HL-60/S4 treated with phorbol 12-myristate 13-acetate at 8.2 ng/mL for 4 days and 3 days (cell line): ENCODE measurements around the gene MYRFL.
"Not testable (repeated sequence)": the region's sequence is repeated elsewhere in the genome, so short reads cannot be mapped to it uniquely, and the experiment has no call there.

Experiments
- in situ Hi-C: fragments of 300-500 bp; cut with MboI; formaldehyde crosslinking; loops from 2 replicates; pipeline ENCODE4 v1.15.0; 2022; ENCODE audit warnings: low sequenced_read_pairs

The MYRFL gene

GRCh38 chr12:69984241-69984640, 159.2 kb downstream of the MYRFL start:
- in situ Hi-C loops, result no loop called here

DNA sequence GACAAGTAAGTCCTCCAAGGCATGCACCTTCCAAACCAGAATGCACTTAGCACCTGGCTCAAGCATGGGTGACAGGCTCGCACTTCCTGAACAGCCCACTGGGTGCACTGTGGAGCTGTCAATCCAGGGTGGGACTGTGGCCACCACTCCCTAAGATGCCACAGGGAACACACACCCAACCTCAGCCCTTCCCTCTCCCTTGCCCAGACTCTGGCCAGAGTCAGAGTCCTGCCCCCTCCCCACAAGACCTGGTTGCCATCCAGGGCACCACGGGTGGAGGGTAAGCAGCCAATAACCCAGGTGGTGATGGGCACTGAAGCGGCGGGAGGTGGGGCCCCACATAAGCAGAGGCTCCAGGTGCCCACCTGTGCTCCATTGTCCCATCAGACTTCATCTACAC, 160.6 kb downstream of the MYRFL start:
- in situ Hi-C loops, result no loop called here

DNA sequence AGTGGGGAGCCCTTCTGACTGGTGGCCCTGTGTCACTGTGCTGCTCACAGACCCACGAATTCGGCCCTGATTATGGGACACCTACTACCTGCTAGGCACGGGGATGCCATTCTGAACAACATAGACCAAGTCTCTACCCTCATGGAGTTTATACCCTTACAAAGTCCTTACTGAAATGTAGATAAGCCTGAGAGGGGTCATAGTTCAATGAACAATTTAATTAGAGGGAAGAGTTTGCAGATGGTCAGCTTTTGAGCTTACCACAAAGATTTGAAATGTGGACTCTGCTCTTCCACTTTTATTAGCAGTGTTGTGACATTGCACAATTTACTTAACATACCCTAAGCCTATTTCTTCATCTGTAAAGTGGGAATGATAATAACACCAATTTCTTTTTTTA, 161.1 kb downstream of the MYRFL start:
- in situ Hi-C loops, result no loop called here

GRCh38 chr12:69987579-69988091, 162.6 kb downstream of the MYRFL start:
- in situ Hi-C loops, result no loop called here

DNA sequence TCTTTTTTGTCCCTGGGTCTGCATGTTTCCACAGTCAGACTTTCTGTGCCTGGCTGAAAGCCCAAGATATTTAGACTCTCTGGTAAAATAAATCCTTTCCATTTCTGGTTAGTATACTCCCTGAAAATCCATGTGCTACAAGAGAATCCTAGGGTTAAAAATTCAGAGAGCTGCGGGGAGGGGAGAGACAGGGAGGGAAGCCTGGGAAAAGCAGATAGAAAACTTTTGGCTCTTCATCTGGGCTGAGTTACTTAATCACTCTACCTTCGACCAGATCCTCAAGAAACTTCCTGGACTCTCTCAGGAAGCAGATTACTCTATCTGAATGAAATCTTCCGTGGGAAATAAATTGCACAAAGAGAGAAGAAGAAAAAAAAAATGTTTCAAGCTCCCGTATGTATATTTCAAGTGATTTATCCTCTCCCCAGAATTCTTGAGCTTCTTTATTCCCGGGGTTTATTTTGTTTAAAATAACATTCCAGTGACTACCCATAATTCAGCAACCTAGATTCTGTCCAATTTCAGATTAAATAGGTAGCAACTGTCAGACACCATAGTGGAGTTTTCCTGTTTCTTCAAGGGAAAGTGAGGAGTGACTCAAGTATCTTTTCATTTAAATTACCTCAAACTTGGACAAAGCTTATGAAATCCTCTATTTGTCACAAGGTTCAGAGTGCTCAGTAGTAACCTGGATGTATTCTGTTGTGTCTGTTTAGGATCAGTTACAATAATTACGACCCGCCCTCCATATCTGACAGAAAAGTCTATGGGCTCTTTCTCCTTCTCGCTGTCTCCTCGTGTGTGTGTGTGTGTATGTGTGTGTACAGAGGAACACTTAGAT, 163.7 kb downstream of the MYRFL start:
- in situ Hi-C loops, result no loop called here

DNA sequence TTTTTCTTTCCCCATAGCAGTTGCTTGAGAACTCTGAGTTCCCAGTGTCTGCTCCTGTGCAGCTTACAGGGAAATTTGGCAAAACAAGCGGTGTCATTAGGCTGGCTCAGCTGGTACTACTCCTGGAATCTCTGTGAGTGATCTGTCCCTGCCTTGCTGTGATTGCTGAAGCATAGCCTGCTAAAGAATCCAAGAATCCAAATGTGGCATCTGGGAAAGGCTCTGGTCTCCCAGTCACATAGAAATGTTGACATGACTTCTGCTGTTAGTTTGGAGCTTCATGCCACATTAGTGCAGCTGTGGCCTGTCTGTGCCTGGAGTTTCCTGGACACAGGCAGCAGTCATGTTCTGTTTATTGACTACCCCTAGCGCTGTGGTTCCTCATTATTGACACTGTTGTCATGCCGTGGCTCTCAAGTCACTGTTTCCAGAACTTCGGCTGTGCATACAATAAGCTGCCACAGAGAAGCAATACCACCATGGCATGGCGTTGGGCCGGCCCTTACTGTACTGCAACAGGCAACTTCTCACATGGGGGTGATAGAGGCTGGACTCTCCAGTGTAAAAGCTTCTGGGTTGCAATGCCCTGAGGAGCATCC, 166.8 kb downstream of the MYRFL start:
- in situ Hi-C loops, result no loop called here

GRCh38 chr12:69993433-69993832, 168.4 kb downstream of the MYRFL start:
- in situ Hi-C loops, result no loop called here

GRCh38 chr12:69994086-69994485, 169.1 kb downstream of the MYRFL start:
- in situ Hi-C loops, result not testable (repeated sequence)

- in situ Hi-C loops, result no loop called here
These were observed 169.7 kb downstream of the MYRFL start for GRCh38 chr12:69994724-69995173.

- in situ Hi-C loops, result no loop called here
These were observed 171.2 kb downstream of the MYRFL start for GRCh38 chr12:69996241-69996640.

DNA sequence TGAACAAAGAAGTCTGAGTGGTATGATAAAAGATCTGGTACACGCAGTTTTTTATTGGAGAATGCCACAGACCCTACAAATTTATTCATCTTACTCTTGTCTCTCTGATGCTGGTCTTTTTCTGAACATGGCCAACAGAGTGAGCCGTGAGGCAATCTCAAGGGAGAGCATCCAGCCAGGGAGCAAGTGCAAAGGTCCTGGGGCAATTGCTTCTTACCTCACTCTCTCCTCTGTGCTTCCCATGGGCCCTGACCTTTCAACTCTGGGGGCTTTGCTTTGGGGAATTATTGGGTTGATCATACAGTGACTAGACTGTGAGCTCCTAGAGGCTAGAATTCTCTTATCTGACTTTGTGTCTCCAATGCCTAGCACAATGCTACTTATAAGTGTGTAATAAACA, 171.7 kb downstream of the MYRFL start:
- in situ Hi-C loops, result no loop called here

GRCh38 chr12:69998011-69998410, 173.0 kb downstream of the MYRFL start:
- in situ Hi-C loops, result no loop called here

DNA sequence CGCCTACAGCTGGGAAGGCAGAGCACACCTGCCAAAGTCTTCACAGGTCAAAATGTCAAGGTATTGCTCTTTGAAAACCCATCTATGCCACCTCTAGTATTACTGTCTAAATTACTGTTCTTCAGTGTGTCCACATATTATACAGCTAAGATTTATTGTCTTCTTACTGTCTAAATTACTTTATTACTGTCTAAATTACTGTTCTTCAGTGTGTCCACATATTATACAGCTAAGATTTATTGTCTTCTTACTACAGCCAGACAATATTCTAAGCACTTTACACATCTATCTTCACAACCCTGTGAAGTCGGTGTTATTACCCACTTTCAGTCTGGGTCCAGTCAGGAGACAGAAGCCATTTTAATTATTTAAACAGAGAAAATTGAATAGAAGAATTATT, 173.9 kb downstream of the MYRFL start:
- in situ Hi-C loops, result no loop called here

DNA sequence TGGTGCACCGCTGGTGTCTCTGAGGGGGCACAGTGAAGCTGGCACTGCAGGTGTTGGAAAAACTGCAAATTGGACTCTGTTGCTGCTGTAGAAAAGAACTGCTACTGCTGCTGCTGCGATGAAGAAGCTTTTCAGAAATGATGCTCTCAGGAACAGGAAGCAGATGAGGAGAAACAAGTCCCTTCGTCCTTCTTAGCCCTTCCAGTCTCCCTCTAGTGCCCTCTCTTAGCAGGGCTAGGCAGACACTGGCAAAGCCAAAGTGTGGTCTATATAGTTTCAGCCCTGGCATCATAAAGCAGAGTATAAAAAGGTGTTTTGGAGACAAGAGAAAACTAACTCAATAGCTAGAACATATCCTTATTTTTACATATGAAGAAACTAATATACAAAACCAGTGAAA, 174.5 kb downstream of the MYRFL start:
- in situ Hi-C loops, result no loop called here

- in situ Hi-C loops, result no loop called here
These were observed 177.3 kb downstream of the MYRFL start for GRCh38 chr12:70002097-70002911.

- in situ Hi-C loops, result no loop called here
These were observed 177.9 kb downstream of the MYRFL start for GRCh38 chr12:70002912-70003255.

- in situ Hi-C loops, result no loop called here
These were observed 181.0 kb downstream of the MYRFL start for GRCh38 chr12:70005864-70006618.

GRCh38 chr12:70006619-70006973, 181.6 kb downstream of the MYRFL start:
- in situ Hi-C loops, result no loop called here

DNA sequence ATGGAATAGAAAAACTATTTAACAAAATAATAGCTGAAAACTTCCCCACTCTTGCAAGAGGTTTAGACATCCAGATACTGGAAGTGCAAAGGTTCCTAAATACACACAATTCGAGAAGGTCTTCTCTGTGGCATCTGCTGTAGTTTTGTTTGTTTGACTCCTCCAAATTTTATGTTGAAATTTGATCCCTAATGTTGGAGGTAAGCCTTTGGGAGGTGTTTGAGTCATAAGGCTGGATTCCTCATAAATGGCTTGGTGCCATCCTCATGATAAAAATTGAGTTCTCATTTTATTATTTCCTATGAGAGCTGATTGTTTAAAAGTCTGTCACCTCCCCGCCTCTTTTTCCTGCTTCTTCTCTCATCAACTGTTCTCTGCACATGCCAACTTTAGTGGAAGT, 182.7 kb downstream of the MYRFL start:
- in situ Hi-C loops, result no loop called here
